ENCODE measurements around the gene SLIT1.

SLIT1 gene

DNA sequence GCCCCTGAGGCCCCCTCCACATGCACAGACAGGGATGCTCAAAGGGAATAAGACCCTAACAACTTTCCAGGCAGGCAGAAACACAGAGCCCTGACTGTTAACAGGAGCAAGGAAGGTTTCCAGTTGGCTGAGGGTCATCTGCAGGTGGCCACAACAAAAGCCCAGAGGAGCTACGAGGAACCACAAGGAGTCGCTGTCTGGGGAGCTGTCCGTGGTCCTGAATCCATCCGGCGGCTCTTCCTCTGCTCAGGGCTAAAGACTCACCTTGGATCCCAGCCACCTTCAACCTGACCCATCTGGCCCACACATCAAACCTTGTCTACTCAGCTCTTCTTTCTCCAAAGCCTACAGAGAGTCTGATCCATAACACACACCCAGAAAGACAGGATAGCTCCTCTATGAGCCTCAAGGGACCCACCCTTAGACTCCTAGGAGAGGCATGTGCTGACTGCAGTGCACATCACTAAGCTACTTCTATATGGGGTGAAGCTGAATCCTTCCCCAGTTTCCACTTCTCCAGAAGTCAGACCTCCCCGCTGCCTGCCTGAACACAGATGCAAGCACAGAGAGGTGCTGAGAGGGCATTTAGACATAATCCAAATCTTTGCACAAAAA, 104.0 kb downstream of the SLIT1 start:
- H3K9me3 ChIP-seq (ENCODE audit: control insufficient read depth, low read length): no peaks in the 10 kb centered on the region
- H3K4me1 ChIP-seq (ENCODE audit: control insufficient read depth, insufficient read depth, low read length, poor library complexity, severe bottlenecking): no peaks in the 10 kb centered on the region
- no peaks in the 10 kb centered on the region for H3K27me3 ChIP-seq (replicated peaks; ENCODE audit: control insufficient read depth, insufficient read depth, low read length, poor library complexity, severe bottlenecking)

DNA sequence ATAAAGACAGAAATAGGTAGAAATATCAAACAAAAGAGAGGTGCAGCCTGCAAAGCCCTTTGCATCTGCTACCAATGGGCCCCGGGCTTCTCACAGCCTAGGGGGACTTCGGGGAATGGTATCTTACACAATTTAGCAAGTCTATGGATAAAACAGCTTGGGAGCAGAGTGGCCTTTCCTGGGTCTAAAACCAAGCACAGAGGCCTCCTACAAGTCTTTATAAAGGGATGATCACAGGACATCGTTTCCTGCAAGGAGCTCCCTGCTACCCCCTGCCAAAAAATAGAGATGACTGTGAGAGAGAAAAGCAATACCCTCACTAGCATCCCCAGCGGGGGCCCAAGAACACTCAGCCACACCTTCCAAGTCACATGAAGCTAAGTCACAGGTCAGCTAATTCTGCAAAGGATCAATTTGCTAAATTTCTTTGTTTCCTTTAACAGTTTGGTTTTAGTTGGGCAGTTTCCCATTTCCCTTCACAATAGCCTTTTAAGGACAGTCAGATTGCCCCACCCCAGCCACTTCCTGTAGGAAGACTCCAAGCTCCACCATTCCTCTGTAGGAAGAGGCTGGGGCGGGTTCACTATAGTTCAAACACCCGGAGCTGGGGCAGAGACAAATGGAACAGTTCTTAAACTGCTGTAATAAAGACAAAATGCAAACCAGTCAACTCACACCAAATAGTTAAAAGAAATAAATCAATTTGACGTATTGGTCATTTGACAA, 105.5 kb downstream of the SLIT1 start:
- H3K4me3 ChIP-seq (ENCODE audit: insufficient read depth, low read depth, low read length, poor library complexity, severe bottlenecking): no peak overlapping the region
- H3K36me3 ChIP-seq (ENCODE audit: control insufficient read depth, insufficient read depth, low read length): no peaks in the 10 kb centered on the region
- no peaks in the 10 kb centered on the region for H3K9me3 ChIP-seq (ENCODE audit: control insufficient read depth, low read length)
- H3K27me3 ChIP-seq (replicated peaks; ENCODE audit: control insufficient read depth, insufficient read depth, low read length, poor library complexity, severe bottlenecking): no peaks in the 10 kb centered on the region
- H3K4me1 ChIP-seq (ENCODE audit: control insufficient read depth, insufficient read depth, low read length, poor library complexity, severe bottlenecking): no peaks in the 10 kb centered on the region
- H3K27ac ChIP-seq (ENCODE audit: insufficient read depth, low read length, poor library complexity, severe bottlenecking): no peak overlapping the region
- DNase-seq: no peak

More for the DNA sequence above, 104.0 kb downstream of the SLIT1 start:
- Histone ChIP-seq H3K27ac (ENCODE audit: insufficient read depth, low read length, poor library complexity, severe bottlenecking) (no peak overlapping the region), H3K36me3 (ENCODE audit: control insufficient read depth, insufficient read depth, low read length) (no peaks in the 10 kb centered on the region), H3K4me3 (ENCODE audit: insufficient read depth, low read depth, low read length, poor library complexity, severe bottlenecking) (no peak overlapping the region)
- peak in 2 of 3 donors; percentile 17 to 23 for DNase-seq

- Histone ChIP-seq H3K9me3 (ENCODE audit: control insufficient read depth, low read length) (no peaks in the 10 kb centered on the region), H3K27me3 (replicated peaks; ENCODE audit: control insufficient read depth, insufficient read depth, low read length, poor library complexity, severe bottlenecking) (no peaks in the 10 kb centered on the region), H3K4me1 (ENCODE audit: control insufficient read depth, insufficient read depth, low read length, poor library complexity, severe bottlenecking) (no peaks in the 10 kb centered on the region), H3K27ac (ENCODE audit: insufficient read depth, low read length, poor library complexity, severe bottlenecking) (no peak overlapping the region), H3K36me3 (ENCODE audit: control insufficient read depth, insufficient read depth, low read length) (no peaks in the 10 kb centered on the region), H3K4me3 (ENCODE audit: insufficient read depth, low read depth, low read length, poor library complexity, severe bottlenecking) (no peak overlapping the region)
- no peak for DNase-seq
Observed at GRCh38 chr10:97079448-97079847, 106.3 kb downstream of the SLIT1 start.

DNA sequence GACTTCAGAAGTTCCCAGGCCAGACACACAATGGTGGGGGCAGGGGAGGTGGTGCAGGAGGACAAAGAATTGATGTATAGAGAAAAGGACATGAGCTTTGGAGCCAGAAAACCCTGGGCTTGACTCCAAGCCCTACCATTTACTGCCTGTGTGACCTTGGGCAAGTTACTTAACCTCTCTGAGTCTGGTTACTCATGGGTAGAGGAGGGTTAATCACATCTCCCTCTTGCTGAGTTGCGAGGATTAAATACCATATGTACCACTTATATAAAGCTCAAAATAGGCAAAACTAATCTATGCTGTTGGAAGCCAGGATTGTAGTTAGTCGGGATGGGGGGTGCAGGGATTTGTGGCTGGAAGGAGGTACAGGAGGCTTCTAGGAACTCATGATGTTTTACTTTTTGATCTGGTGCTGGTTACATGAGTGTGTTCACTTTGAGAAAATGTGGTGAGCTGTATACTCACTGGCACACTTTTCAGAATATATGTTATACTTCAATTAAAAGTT, 106.8 kb downstream of the SLIT1 start:
- H3K9me3 ChIP-seq (ENCODE audit: control insufficient read depth, low read length): no peaks in the 10 kb centered on the region
- no peak for DNase-seq
- H3K36me3 ChIP-seq (ENCODE audit: control insufficient read depth, insufficient read depth, low read length): no peaks in the 10 kb centered on the region
- no peak overlapping the region for H3K27ac ChIP-seq (ENCODE audit: insufficient read depth, low read length, poor library complexity, severe bottlenecking)
- no peaks in the 10 kb centered on the region for H3K27me3 ChIP-seq (replicated peaks; ENCODE audit: control insufficient read depth, insufficient read depth, low read length, poor library complexity, severe bottlenecking)
- no peaks in the 10 kb centered on the region for H3K4me1 ChIP-seq (ENCODE audit: control insufficient read depth, insufficient read depth, low read length, poor library complexity, severe bottlenecking)
- H3K4me3 ChIP-seq (ENCODE audit: insufficient read depth, low read depth, low read length, poor library complexity, severe bottlenecking): no peak overlapping the region

- H3K9me3 ChIP-seq (ENCODE audit: control insufficient read depth, low read length): no peaks in the 10 kb centered on the region
- no peak overlapping the region for H3K27ac ChIP-seq (ENCODE audit: insufficient read depth, low read length, poor library complexity, severe bottlenecking)
- no peak overlapping the region for H3K4me3 ChIP-seq (ENCODE audit: insufficient read depth, low read depth, low read length, poor library complexity, severe bottlenecking)
- no peaks in the 10 kb centered on the region for H3K4me1 ChIP-seq (ENCODE audit: control insufficient read depth, insufficient read depth, low read length, poor library complexity, severe bottlenecking)
- no peak for DNase-seq
- no peaks in the 10 kb centered on the region for H3K27me3 ChIP-seq (replicated peaks; ENCODE audit: control insufficient read depth, insufficient read depth, low read length, poor library complexity, severe bottlenecking)
- H3K36me3 ChIP-seq (ENCODE audit: control insufficient read depth, insufficient read depth, low read length): no peaks in the 10 kb centered on the region
Observed at GRCh38 chr10:97078261-97078937, 107.4 kb downstream of the SLIT1 start.

DNA sequence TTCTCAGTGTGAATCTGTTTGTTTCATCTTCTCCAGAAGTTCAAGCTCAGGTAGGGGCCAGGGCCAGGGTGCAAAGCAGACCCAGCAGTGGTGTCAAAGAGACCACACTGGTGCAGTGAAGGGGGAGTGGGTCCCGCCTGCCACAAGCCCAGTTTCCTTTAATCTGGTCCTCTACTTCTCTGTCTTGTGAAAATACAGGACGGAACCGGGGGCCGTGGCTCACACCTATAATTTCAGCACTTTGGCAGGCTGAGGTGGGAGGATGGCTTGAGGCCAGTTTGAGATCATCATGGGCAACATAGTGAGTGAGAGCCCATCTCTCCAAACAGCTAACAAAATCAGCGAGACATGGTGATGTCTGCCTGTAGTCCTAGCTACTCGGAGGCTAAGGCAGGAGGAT, 109.0 kb downstream of the SLIT1 start:
- Histone ChIP-seq H3K27ac (ENCODE audit: insufficient read depth, low read length, poor library complexity, severe bottlenecking) (no peak overlapping the region), H3K4me3 (ENCODE audit: insufficient read depth, low read depth, low read length, poor library complexity, severe bottlenecking) (no peak overlapping the region), H3K4me1 (ENCODE audit: control insufficient read depth, insufficient read depth, low read length, poor library complexity, severe bottlenecking) (no peaks in the 10 kb centered on the region), H3K9me3 (ENCODE audit: control insufficient read depth, low read length) (no peaks in the 10 kb centered on the region), H3K36me3 (ENCODE audit: control insufficient read depth, insufficient read depth, low read length) (no peaks in the 10 kb centered on the region), H3K27me3 (replicated peaks; ENCODE audit: control insufficient read depth, insufficient read depth, low read length, poor library complexity, severe bottlenecking) (no peaks in the 10 kb centered on the region)
- DNase-seq: no peak

DNA sequence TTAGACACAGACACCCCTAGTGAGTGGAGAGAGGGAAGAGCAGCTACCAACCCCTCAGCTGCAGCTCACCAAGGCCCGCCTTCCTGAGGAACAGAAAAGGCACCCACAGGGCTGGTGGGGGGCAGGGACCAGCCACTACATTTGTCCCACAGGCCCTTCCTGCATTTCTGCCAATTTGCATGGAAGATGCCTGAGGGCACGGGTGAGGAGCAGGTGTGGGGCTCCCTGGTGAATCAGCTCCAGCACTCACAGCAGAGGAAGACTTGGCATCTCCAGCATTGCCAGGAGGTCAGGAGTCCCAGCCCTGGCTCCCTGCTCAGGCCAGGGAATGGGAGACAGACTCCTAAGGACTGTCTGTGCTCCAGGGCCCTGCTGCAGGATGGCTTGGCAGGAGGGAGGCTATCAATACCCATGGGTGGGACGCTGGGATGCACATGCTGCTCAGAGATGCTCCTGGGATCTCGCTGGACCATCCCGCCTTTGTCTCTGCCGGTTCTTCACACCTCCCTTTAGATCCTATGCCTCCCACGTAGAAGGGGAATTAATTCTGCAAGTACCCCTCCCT, 109.7 kb downstream of the SLIT1 start:
- H3K27ac ChIP-seq (ENCODE audit: insufficient read depth, low read length, poor library complexity, severe bottlenecking): no peak overlapping the region
- no peaks in the 10 kb centered on the region for H3K36me3 ChIP-seq (ENCODE audit: control insufficient read depth, insufficient read depth, low read length)
- H3K27me3 ChIP-seq (replicated peaks; ENCODE audit: control insufficient read depth, insufficient read depth, low read length, poor library complexity, severe bottlenecking): no peaks in the 10 kb centered on the region
- no peaks in the 10 kb centered on the region for H3K9me3 ChIP-seq (ENCODE audit: control insufficient read depth, low read length)
- H3K4me3 ChIP-seq (ENCODE audit: insufficient read depth, low read depth, low read length, poor library complexity, severe bottlenecking): no peak overlapping the region
- no peaks in the 10 kb centered on the region for H3K4me1 ChIP-seq (ENCODE audit: control insufficient read depth, insufficient read depth, low read length, poor library complexity, severe bottlenecking)
- no peak for DNase-seq

GRCh38 chr10:97075421-97075820, 110.3 kb downstream of the SLIT1 start:
- Histone ChIP-seq H3K4me3 (ENCODE audit: insufficient read depth, low read depth, low read length, poor library complexity, severe bottlenecking) (no peak overlapping the region), H3K27ac (ENCODE audit: insufficient read depth, low read length, poor library complexity, severe bottlenecking) (no peak overlapping the region), H3K36me3 (ENCODE audit: control insufficient read depth, insufficient read depth, low read length) (no peaks in the 10 kb centered on the region), H3K9me3 (ENCODE audit: control insufficient read depth, low read length) (no peaks in the 10 kb centered on the region), H3K27me3 (replicated peaks; ENCODE audit: control insufficient read depth, insufficient read depth, low read length, poor library complexity, severe bottlenecking) (no peaks in the 10 kb centered on the region), H3K4me1 (ENCODE audit: control insufficient read depth, insufficient read depth, low read length, poor library complexity, severe bottlenecking) (no peaks in the 10 kb centered on the region)
- DNase-seq: no peak

- Histone ChIP-seq H3K36me3 (ENCODE audit: control insufficient read depth, insufficient read depth, low read length) (no peaks in the 10 kb centered on the region), H3K27ac (ENCODE audit: insufficient read depth, low read length, poor library complexity, severe bottlenecking) (no peak overlapping the region), H3K4me1 (ENCODE audit: control insufficient read depth, insufficient read depth, low read length, poor library complexity, severe bottlenecking) (no peaks in the 10 kb centered on the region), H3K9me3 (ENCODE audit: control insufficient read depth, low read length) (no peaks in the 10 kb centered on the region), H3K27me3 (replicated peaks; ENCODE audit: control insufficient read depth, insufficient read depth, low read length, poor library complexity, severe bottlenecking) (no peaks in the 10 kb centered on the region), H3K4me3 (ENCODE audit: insufficient read depth, low read depth, low read length, poor library complexity, severe bottlenecking) (no peak overlapping the region)
- no peak for DNase-seq
Observed at GRCh38 chr10:97074256-97075145, 111.3 kb downstream of the SLIT1 start.

Data from effector memory CD4-positive, alpha-beta T cell (primary cell).